ENCODE measurements around the gene CRB1.

Gene CRB1

GRCh38 chr1:197304638-197305200, 36.7 kb downstream of the CRB1 start:
- DNase-seq: no peak

- no peak for DNase-seq
These were observed 37.9 kb downstream of the CRB1 start for GRCh38 chr1:197305925-197306324.

DNA sequence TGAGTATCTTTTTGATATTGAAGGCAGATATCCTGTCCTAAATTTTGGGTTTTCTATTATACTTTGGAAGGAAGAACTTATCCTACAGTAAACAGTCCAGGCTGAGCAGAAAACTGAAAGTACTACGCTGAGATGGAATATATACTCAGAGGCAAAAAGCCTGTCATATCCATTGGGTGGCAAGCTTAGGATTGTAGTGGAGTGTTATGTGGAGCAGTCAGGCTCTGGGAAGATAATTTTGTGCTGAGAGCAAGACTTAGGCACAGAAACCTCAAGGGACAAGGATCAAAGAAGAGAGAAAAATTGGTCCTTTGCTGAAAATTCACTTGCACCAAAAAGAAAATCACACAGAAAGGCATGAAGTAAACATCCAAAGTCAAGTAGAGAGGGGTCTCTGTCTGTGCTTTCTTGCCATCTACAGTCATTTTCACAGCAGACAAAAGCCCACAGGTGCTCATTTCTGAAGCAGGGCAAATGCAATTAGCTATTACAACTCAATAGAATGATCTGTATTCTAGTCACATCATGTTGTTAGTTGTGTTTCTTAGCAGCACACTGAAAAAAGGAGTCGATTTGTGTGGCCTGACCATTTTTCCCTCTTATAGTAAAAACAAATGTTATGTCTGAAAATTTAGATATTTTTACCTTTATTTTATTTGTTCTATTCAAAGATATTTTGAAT, 38.5 kb downstream of the CRB1 start:
- no peak for DNase-seq

- DNase-seq: no peak
These were observed 39.1 kb downstream of the CRB1 start for GRCh38 chr1:197307136-197307535.

DNA sequence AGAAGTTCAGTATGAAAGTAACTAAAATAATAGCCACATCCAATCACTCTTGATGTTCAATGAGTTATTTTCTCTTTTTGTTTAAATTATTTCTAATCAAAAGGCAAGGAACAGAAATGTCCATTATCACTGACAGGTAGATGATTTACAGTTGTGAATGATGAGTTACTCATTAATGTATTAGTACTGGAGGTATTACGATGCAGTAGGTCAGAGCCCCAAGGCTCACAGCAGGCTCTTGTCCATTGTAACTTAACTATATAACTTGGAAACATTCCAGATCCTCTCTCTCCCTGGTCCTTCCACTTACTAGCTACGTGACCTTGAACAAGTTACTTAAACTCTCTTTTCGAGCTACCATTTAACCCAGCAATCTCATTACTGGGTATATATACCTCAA, 39.5 kb downstream of the CRB1 start:
- DNase-seq: no peak

GRCh38 chr1:197311081-197311480, 43.0 kb downstream of the CRB1 start:
- no peak for DNase-seq

- peak; percentile 9 for DNase-seq
These were observed 44.1 kb downstream of the CRB1 start for GRCh38 chr1:197312163-197312562.

- no peak for DNase-seq
These were observed 45.7 kb downstream of the CRB1 start for GRCh38 chr1:197313713-197314112.

- DNase-seq: peak; percentile 11
These were observed 46.6 kb downstream of the CRB1 start for GRCh38 chr1:197314682-197315081.

GRCh38 chr1:197319631-197320030, 51.6 kb downstream of the CRB1 start:
- no peak for DNase-seq

- peak; percentile 18 for DNase-seq
These were observed 53.0 kb downstream of the CRB1 start for GRCh38 chr1:197320991-197321531.

- DNase-seq: no peak
These were observed 53.8 kb downstream of the CRB1 start for GRCh38 chr1:197321811-197322210.

GRCh38 chr1:197327776-197328364, 59.8 kb downstream of the CRB1 start:
- DNase-seq: no peak

DNA sequence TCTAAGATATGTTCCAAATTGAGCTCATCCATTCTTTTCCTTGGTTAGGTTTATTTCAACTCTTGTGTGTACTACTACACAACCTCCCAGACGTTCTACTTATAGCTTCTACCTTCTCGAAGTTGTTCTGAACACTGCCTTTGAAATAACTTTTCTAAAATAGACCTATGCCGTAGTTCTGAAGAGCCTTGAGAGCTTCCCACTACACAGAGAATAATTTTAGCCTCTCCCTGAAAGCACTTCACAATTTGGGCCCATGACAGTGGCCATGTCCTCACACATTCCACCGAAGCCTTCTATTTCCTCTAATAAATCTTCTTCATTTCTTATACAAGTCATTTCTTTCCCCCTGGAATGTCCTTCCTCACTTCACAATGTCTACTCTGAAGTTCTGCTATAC, 62.2 kb downstream of the CRB1 start:
- DNase-seq: no peak

GRCh38 chr1:197331565-197331964, 63.5 kb downstream of the CRB1 start:
- DNase-seq: no peak

- no peak for DNase-seq
These were observed 65.0 kb downstream of the CRB1 start for GRCh38 chr1:197333041-197333440.

DNA sequence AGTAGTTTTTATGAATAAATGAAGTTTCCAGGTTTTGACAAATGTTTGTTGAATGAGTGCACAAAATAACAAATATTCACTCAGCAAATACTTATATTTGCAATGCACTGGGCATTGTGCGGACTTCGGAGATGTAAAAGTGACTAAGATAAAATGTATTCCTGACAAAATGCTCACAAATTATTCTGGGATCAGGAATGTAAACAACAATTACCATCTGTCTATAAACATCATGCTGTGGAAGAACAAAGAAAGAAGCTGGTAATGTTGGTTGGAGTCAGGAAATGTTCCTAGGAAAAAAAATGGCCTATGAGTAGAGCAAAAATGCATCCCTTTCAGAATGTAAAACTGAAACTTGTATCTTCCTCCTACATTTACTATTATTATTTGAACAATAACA, 68.5 kb downstream of the CRB1 start:
- no peak for DNase-seq

- DNase-seq: no peak
These were observed 71.3 kb downstream of the CRB1 start for GRCh38 chr1:197339106-197340060.

- no peak for DNase-seq
These were observed 73.6 kb downstream of the CRB1 start for GRCh38 chr1:197341626-197342025.

DNA sequence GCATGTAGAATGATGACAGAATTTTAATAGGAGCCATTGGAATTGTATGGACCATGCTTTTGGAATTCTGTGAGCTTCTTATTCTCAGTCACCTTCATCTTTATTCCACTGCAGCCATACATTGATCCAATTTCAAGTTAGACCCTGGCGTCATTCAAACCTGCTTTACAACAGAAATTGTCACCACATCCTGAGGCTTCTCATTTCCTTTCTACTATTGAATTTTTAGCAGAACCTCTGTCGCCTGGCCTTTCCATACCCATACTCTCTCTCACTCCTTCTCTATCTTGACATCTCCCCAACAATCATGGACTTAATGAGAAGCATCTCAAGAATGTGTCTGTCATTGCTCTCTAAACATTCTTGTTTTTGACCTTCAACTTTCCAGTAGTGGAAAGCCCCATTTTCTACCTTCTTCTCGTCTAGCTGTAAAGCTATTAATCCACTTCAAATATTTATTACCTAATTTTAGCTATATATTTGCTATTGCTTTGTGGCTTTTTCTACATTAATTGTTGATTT, 74.1 kb downstream of the CRB1 start:
- no peak for DNase-seq

GRCh38 chr1:197342669-197343068, 74.6 kb downstream of the CRB1 start:
- no peak for DNase-seq

- no peak for DNase-seq
These were observed 75.7 kb downstream of the CRB1 start for GRCh38 chr1:197343663-197344273.

All from T1000 (cell line).